Activated T-helper 17 cell treated with anti-CD3 and anti-CD28 coated beads, Interleukin-2, amount 50 U/mL, for 72 hours (primary cell): ENCODE measurements around the gene C10orf105. TPM values are rescaled to one million over a fixed set of nuclear protein-coding genes. Genes with fewer than 3 reads are reported as not detected.
A peak's percentile ranks its signal among the peaks of the same experiment; 100 is the strongest.

Source experiments
- ATAC-seq: fragments of 150-1000 bp; cut with Tn5 transposase; replicated peaks from 2 replicates; pipeline ENCODE4 v1.10.0; 2021; ENCODE audit warnings: mild to moderate bottlenecking, moderate library complexity
- H3K27ac Mint-ChIP-seq: one replicate; pipeline ENCODE4 v1.8.0; 2022; ENCODE audit warnings: mixed read lengths
- H3K27me3 Mint-ChIP-seq: one replicate; pipeline ENCODE4 v1.8.0; 2022; ENCODE audit warnings: mixed read lengths
- H3K36me3 Mint-ChIP-seq: one replicate; pipeline ENCODE4 v1.8.0; 2022; ENCODE audit warnings: low read depth, mild to moderate bottlenecking, mixed read lengths
- H3K4me1 Mint-ChIP-seq: one replicate; pipeline ENCODE4 v1.8.0; 2022; ENCODE audit warnings: mixed read lengths
- H3K4me3 Mint-ChIP-seq: one replicate; pipeline ENCODE4 v1.8.0; 2022; ENCODE audit warnings: mild to moderate bottlenecking, mixed read lengths
- H3K9me3 Mint-ChIP-seq: one replicate; pipeline ENCODE4 v1.8.0; 2022; ENCODE audit warnings: mixed read lengths
- total RNA-seq, 2 donors: library from RNA; stranded (reverse); gene quantifications; one replicate each; pipeline ENCODE4 v1.2.3, GENCODE V29; 2022

Gene C10orf105
- total RNA-seq, 2 donors from 2014 or later, result 0.04 to 1.0 TPM

DNA sequence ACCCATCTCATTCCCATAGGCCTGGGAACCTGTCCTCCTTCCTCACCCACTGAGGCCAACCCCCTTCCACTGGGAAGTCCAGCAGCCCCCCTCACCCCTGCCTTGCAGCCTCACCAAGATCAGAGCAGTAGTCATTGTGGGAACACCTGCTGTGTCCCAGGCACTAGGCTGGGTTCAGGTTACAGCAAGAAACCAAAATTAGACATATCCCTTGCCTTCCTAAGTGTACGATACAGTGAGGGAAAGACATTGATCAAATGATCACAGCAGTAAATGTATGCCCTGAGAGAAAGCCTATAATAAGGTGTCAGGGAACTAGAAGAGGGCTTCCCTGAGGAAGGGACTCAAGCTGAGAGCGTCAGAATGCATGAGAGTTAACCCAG is 17.0 kb upstream of the C10orf105 start:
- H3K9me3 Mint-ChIP-seq, result no peaks in the 10 kb centered on the region
- peaks cover 61% of the 10 kb centered on the region for H3K4me1 Mint-ChIP-seq
- H3K4me3 Mint-ChIP-seq, result peak overlapping the region; percentile 76
- peak; percentile 14 for ATAC-seq
- H3K27me3 Mint-ChIP-seq, result no peaks in the 10 kb centered on the region
- H3K36me3 Mint-ChIP-seq, result no peaks in the 10 kb centered on the region
- H3K27ac Mint-ChIP-seq, result peak overlapping the region; percentile 93

DNA sequence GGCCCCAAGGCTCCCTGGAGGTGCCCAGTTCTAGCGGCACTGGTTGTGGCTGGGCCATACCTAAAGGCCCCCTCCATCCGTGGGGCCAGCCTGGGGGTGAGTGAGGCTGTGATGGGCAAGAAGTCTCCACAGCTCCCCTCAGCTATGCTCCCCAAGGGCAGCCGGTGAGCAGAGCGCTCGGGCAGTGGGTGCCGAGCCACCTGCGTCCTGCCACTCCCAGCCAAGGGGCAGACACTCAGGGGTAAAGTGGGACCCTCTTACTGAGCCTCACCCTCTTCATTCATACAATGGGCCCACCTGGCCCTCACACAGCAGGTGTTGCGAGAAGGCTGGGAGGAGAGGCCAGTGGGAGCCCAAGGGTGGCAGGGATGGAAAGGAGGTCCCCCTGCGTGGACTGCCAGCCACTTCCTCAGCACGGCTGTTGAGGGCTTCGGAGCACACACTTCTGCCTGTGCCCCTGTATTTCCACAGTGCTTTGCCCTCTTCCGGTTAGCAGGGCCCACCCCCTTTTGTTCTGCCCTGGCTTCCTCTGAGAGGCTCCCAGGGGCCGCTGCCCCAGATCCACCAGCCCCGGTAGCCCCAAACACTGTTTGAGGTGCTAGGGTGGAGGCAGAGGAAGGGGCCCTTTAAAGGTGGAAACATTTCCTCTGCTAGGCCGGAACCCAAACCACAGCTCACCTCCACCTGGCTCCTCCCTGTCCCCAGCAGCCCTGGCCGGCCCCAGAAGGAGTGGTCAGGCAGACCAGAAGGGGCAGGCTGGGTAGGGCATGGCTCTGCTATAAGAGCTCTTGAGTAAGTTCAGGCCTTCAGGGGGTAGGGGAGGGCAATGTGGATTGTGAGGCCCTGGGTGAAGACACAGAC is 16.4 kb upstream of the C10orf105 start:
- H3K9me3 Mint-ChIP-seq, result no peaks in the 10 kb centered on the region
- peak overlapping the region; percentile 76 for H3K4me3 Mint-ChIP-seq
- H3K4me1 Mint-ChIP-seq, result peaks cover 55% of the 10 kb centered on the region
- ATAC-seq, result peak; percentile 45
- no peaks in the 10 kb centered on the region for H3K27me3 Mint-ChIP-seq
- H3K27ac Mint-ChIP-seq, result peak overlapping the region; percentile 93
- H3K36me3 Mint-ChIP-seq, result no peaks in the 10 kb centered on the region

DNA sequence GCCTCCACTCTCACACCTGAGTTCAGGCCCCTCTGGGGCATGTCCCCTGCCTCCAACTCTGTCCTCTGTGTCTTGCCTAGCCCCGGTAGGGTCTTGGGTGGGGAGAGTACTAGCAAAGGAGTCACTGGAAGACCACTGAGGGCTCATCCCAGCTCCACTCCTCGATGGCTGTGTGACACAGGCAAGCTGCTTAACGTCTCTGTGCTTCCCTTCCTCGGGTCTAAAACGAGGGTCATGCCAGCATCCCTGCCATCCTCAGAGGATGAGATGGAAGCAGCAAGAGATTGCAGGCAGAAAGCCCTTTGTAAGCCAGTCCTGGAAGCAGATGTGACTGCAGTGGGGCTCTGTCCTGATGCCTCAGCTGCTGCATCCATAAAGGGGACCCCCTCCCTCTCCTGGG is 15.2 kb upstream of the C10orf105 start:
- peak overlapping the region; percentile 93 for H3K27ac Mint-ChIP-seq
- no peaks in the 10 kb centered on the region for H3K27me3 Mint-ChIP-seq
- H3K4me3 Mint-ChIP-seq, result peak overlapping the region; percentile 76
- no peaks in the 10 kb centered on the region for H3K36me3 Mint-ChIP-seq
- ATAC-seq, result no peak
- H3K9me3 Mint-ChIP-seq, result no peaks in the 10 kb centered on the region
- H3K4me1 Mint-ChIP-seq, result peaks cover 45% of the 10 kb centered on the region

DNA sequence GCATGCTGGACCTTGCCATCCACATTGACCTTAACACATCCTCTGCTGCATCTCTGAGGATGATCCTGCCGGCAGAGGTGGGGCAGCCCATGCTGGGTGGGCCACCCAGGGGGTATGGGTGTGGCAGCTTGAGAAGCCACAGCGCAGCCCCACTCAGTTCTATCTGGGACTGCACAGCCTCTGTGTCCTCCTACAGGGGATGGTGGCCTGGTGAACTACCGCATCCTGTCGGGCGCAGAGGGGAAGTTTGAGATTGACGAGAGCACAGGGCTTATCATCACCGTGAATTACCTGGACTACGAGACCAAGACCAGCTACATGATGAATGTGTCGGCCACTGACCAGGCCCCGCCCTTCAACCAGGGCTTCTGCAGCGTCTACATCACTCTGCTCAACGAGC is 12.2 kb upstream of the C10orf105 start:
- Mint-ChIP-seq H3K4me3 (peak overlapping the region; percentile 24), H3K4me1 (peaks cover 39% of the 10 kb centered on the region), H3K27me3 (no peaks in the 10 kb centered on the region), H3K36me3 (no peaks in the 10 kb centered on the region), H3K27ac (peak overlapping the region; percentile 85), H3K9me3 (no peaks in the 10 kb centered on the region)
- ATAC-seq, result no peak

DNA sequence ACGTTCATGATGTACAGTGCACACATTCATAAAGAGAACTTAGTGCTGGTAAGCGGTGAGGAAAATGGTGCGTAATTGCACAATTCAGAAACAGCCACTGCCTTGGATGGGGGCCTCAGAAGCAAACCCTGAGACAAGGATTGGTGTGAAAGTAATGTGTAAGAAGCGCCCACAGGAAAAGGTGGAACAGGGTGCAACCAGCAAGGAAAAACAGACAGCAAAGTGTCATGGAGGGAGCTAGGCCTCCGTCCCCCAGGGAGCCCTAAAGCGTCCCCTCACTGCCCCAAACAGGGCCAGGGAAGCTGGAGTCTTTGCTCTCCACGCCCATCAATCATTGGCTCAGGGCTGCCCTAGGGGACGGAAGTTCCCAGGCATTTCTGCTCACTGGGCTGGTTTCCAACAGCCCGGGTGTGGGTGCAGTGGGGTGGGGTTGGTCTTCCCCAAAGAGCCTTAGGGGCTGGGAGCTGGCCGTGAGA is 9.6 kb upstream of the C10orf105 start:
- no peak for ATAC-seq
- no peaks in the 10 kb centered on the region for H3K36me3 Mint-ChIP-seq
- H3K27me3 Mint-ChIP-seq, result no peaks in the 10 kb centered on the region
- H3K4me3 Mint-ChIP-seq, result peak overlapping the region; percentile 90
- H3K27ac Mint-ChIP-seq, result peak overlapping the region; percentile 98
- no peaks in the 10 kb centered on the region for H3K9me3 Mint-ChIP-seq
- peaks cover 41% of the 10 kb centered on the region for H3K4me1 Mint-ChIP-seq

DNA sequence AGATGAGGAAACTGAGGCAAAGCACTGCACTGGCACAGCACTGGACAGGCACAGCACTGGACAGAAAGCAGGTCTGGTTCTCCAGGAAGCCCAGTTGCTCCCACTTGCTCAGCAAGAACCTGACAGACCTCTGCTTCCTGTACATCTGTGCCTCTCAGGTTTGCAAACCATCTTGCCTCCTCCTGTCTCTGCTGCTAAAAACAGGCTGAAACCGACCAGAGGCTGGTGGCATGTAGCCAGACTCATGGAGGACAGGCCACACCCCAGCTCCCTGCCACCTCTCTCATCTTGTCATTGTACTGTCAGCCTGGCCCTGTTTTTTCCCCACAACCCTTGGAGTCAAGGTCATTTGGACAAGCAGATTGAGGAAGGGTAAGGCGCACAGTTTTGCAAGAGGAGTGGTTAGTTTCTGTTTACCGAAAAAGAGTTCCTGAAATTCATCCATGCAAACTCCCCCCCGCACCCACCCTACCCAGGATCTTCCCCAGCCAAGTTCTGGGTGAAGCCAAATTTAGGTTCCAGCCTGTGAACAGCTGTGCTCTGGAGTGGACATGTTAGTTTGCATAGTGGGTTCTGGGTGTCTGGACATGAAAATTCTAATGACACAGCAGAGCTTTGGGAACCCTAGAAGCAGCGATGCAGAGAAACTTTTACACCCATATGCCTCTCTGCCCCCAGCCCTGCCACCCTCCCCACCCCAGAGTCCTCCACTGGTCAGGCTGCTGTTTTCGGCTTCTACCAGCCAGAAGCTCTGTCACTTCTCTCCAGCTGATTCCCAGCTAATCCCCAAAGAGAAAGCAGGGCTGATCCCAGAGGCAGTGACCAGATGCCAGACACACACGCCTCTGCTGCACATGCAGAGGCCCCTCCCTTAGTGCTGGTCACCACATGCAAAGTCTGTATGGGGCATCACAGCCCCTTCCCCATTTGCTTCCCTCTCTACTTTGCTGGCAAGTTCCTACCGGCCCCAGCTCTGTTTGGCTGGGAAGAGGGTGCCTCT is 8.5 kb upstream of the C10orf105 start:
- peaks cover 34% of the 10 kb centered on the region for H3K4me1 Mint-ChIP-seq
- peak; percentile 22 for ATAC-seq
- peak overlapping the region; percentile 98 for H3K27ac Mint-ChIP-seq
- no peaks in the 10 kb centered on the region for H3K36me3 Mint-ChIP-seq
- no peaks in the 10 kb centered on the region for H3K27me3 Mint-ChIP-seq
- no peaks in the 10 kb centered on the region for H3K9me3 Mint-ChIP-seq
- H3K4me3 Mint-ChIP-seq, result peak overlapping the region; percentile 90

DNA sequence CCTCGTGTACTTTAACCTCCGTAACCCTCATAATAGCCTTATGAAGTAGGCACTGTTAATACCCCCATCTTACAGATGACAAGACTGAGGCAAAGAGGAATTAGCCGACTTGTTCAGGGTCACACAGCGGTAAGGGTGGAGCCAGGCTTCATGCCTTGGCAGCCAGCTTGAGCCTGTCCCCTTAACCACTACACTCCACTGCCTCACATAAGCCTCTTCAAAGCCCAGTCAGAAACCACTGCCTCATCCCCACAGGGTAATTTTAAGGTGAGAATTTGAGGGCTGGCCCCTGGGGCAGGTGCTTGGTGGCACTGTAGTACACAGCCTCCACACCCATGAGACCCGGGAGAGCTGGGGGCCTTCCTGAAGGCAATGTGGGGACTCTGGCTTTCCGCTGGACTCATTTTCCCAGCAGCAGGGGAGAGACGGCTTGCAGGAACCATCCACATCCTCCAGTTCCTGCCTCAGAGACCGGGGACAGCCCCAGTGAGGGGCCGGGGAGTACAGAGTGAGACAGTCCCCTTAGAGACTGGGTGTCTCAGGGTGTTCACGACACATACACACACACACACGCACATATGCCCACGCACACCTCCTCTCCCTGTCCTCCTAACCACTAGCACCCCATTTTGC is 7.6 kb upstream of the C10orf105 start:
- H3K27ac Mint-ChIP-seq, result peak overlapping the region; percentile 98
- H3K36me3 Mint-ChIP-seq, result no peaks in the 10 kb centered on the region
- peaks cover 31% of the 10 kb centered on the region for H3K4me1 Mint-ChIP-seq
- H3K4me3 Mint-ChIP-seq, result peak overlapping the region; percentile 90
- no peaks in the 10 kb centered on the region for H3K9me3 Mint-ChIP-seq
- peak; percentile 55 for ATAC-seq
- H3K27me3 Mint-ChIP-seq, result no peaks in the 10 kb centered on the region

DNA sequence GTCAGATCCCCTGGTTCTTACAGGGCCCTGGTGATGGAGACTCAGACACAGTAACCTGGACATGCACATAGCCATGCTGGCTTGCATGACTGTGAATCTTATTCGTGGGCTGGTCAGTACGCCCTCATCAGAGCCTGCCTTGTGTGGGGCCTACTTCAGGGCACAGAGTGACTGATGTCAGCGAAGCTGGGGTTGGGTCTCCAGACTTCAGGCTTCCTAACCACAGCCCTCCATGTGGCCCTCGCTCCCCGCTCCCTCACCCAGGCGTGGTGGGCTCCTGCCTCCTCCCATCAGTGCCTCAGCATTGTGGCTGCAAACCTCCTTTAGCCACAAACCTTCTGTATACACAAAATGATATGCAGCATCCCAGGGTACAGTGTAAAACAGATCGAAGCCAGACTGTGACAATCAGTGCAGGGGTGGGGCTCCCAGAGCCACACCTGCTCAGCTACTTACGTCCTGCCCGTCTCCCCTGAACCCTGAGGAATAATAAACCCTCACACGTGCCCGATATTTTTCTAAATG is 7.1 kb upstream of the C10orf105 start:
- Mint-ChIP-seq H3K27ac (peak overlapping the region; percentile 98), H3K9me3 (no peaks in the 10 kb centered on the region), H3K27me3 (no peaks in the 10 kb centered on the region), H3K4me1 (peaks cover 36% of the 10 kb centered on the region), H3K4me3 (peak overlapping the region; percentile 90), H3K36me3 (no peaks in the 10 kb centered on the region)
- ATAC-seq, result peak; percentile 47

DNA sequence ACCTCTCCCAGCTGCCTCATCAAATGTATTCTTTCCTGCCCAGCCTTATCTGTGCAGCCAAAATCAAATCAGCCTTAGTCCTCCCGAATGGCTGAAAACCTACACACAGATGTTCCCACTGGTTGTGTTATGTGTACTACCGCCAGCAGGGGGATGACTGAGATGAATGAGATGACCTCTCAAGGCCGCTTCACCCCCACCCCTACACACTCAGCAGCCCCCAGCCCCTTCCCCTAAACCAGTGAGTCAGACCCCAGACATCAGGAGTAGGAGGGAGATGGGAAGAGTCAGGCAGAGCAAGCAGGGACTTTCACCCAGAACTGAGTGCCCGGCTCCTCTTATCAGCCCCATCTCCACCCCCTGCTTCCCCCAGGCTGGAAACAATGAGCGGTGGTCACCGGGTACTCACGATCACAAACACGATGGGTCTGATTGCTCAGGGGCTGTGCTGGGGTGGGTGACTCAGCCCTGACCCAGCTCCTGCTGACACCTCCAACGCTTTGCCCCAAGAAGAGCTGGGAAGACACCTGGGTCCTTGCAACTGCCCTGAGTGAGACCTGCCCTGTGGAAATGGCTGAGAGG is 6.5 kb upstream of the C10orf105 start:
- Mint-ChIP-seq H3K27ac (peak overlapping the region; percentile 98), H3K4me1 (peaks cover 38% of the 10 kb centered on the region), H3K27me3 (no peaks in the 10 kb centered on the region), H3K9me3 (no peaks in the 10 kb centered on the region), H3K4me3 (peak overlapping the region; percentile 90), H3K36me3 (no peaks in the 10 kb centered on the region)
- peak; percentile 75 for ATAC-seq

DNA sequence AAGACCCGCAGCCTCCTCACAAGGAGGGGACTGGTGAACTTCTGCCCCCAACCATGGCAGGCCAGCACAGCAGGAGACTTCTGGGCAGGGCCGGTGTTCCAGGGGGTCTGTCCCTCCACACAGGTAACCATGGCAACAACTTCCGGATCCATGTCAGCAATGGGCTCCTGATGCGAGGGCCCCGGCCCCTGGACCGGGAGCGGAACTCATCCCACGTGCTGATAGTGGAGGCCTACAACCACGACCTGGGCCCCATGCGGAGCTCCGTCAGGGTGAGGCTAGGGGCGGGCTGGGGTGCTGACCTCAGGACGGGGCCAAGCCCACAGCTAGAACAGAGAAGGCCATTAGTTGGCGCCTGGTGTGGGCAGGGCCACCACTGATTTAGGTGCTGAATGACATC is 5.7 kb upstream of the C10orf105 start:
- Mint-ChIP-seq H3K4me3 (peak overlapping the region; percentile 90), H3K36me3 (no peaks in the 10 kb centered on the region), H3K9me3 (no peaks in the 10 kb centered on the region), H3K27me3 (no peaks in the 10 kb centered on the region), H3K4me1 (peaks cover 38% of the 10 kb centered on the region), H3K27ac (peak overlapping the region; percentile 98)
- no peak for ATAC-seq

DNA sequence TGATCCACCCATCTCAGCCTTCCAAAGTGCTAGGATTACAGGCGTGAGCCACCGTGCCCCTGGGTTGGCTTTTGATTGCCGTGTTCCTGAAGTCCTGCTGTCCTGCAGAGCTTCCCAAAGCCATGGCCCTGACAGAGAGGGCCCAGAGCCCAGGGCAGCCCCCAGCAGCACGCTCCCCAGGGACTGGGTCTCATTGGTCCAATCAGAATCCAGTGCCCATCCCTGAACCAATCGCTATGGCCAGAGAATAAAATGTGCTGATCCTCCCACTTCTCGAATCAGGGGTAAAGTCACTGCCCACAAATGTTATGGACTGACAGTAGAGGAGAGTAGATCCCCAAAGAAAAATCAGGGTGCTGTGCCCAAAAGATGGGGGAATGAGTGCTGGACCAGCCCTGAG is 5.0 kb upstream of the C10orf105 start:
- Mint-ChIP-seq H3K27me3 (no peaks in the 10 kb centered on the region), H3K9me3 (no peaks in the 10 kb centered on the region), H3K4me3 (peak overlapping the region; percentile 90), H3K4me1 (peaks cover 38% of the 10 kb centered on the region), H3K36me3 (no peaks in the 10 kb centered on the region), H3K27ac (peak overlapping the region; percentile 98)
- no peak for ATAC-seq

DNA sequence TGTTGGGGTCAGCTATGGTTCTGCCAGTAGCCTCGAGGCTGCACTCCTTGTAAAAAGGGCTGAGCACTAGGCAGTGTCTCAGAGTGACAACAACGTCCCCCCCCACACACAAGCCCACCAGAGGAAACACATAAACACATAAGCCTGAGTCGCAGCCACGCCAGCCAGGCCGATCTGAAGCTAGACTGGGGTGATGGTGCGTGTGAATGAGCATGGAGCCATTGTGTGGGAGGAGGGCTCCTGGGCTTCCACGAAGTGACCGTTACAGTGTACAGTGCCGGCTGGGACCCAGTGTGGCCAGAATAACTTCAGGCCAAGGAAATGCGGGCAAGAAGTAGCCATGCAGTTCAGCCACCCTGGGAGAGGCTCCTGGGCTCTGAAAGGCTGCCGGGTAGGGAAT is 3.7 kb upstream of the C10orf105 start:
- H3K36me3 Mint-ChIP-seq, result no peaks in the 10 kb centered on the region
- no peaks in the 10 kb centered on the region for H3K27me3 Mint-ChIP-seq
- H3K4me3 Mint-ChIP-seq, result peak overlapping the region; percentile 90
- ATAC-seq, result no peak
- H3K9me3 Mint-ChIP-seq, result no peaks in the 10 kb centered on the region
- peaks cover 38% of the 10 kb centered on the region for H3K4me1 Mint-ChIP-seq
- H3K27ac Mint-ChIP-seq, result peak overlapping the region; percentile 98

DNA sequence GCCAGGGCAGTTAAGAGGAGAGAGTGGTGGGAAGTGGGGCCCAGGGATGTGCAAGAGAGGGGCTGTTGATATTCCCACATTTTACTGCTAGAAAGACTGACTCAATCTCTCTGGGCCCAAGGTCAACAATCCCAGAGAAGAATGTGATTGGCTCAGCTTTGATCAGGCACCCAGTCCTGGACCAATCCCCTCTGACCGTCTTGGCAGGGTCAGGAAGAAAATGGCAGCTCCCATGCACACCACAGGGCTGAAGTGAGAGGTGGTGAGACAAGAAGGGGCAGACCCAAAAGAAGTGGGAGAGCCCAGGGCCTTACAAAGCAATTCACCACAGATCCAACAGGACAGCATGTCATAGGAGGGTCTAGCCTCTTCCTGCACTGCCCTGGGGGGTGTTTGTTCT is 3.3 kb upstream of the C10orf105 start:
- no peaks in the 10 kb centered on the region for H3K36me3 Mint-ChIP-seq
- no peak for ATAC-seq
- H3K4me3 Mint-ChIP-seq, result peak overlapping the region; percentile 90
- H3K4me1 Mint-ChIP-seq, result peaks cover 37% of the 10 kb centered on the region
- H3K9me3 Mint-ChIP-seq, result no peaks in the 10 kb centered on the region
- no peaks in the 10 kb centered on the region for H3K27me3 Mint-ChIP-seq
- peak overlapping the region; percentile 98 for H3K27ac Mint-ChIP-seq

DNA sequence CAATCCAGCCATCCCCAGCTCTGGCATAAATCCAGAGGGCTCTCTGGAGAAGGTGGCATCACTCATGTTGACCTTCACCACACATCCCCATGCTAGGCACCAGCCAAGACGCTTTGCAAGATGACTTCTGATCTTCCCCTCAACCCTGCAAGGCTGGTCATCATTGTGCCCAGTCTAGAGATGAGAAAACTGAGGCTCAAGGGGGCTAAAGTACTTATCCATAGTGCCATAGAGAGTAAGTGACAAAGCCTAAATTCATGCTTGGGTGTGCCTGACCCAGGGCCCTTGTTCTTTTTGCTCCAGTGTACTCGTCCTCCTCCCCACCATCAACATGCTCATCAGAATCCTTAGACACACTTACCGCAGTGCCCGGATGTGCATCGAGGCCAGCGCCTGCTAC is 1.7 kb upstream of the C10orf105 start:
- no peak for ATAC-seq
- H3K4me1 Mint-ChIP-seq, result peaks cover 27% of the 10 kb centered on the region

More for the DNA sequence above, 1.7 kb upstream of the C10orf105 start:
- H3K36me3 Mint-ChIP-seq, result no peaks in the 10 kb centered on the region
- H3K27ac Mint-ChIP-seq, result peak overlapping the region; percentile 98
- H3K4me3 Mint-ChIP-seq, result no peak overlapping the region
- H3K9me3 Mint-ChIP-seq, result no peaks in the 10 kb centered on the region
- no peaks in the 10 kb centered on the region for H3K27me3 Mint-ChIP-seq
